Measurements from ENCODE around the gene GSKIP.

GSKIP gene

GRCh38 chr14:96362071-96362964 lies 1.0 kb upstream of the GSKIP start:
- no peak for TF ChIP-seq CTCF (IDR thresholded peaks at IDR 0.05; ENCODE audit: poor library complexity, severe bottlenecking)
- H3K9me3 ChIP-seq (ENCODE audit: severe bottlenecking) = no peaks in the 10 kb centered on the region
- ATAC-seq (ENCODE audit: low read depth) (peak; percentile 37), DNase-seq (ENCODE audit: low spot score) (no peak)
- no peaks in the 10 kb centered on the region for H3K27me3 ChIP-seq (ENCODE audit: insufficient read depth, poor library complexity, severe bottlenecking)
- peaks cover 18% of the 10 kb centered on the region for H3K4me1 ChIP-seq (ENCODE audit: insufficient read depth, poor library complexity, severe bottlenecking)
- H3K4me3 ChIP-seq (ENCODE audit: severe bottlenecking) = peak overlapping the region; percentile 97
- peaks cover 6% of the 10 kb centered on the region; the same call in 1 of the 2 replicates for H3K36me3 ChIP-seq (ENCODE audit: low read depth)
- peak overlapping the region; percentile 47 for H3K27ac ChIP-seq (ENCODE audit: poor library complexity, severe bottlenecking)

- DNase-seq (ENCODE audit: low spot score) = no peak
- peak overlapping the region; percentile 47 for H3K27ac ChIP-seq (ENCODE audit: poor library complexity, severe bottlenecking)
- no peaks in the 10 kb centered on the region for H3K9me3 ChIP-seq (ENCODE audit: severe bottlenecking)
- H3K4me3 ChIP-seq (ENCODE audit: severe bottlenecking) = peak overlapping the region; percentile 97
- ATAC-seq (ENCODE audit: low read depth) = peak; percentile 49
- H3K27me3 ChIP-seq (ENCODE audit: insufficient read depth, poor library complexity, severe bottlenecking) = no peaks in the 10 kb centered on the region
- H3K4me1 ChIP-seq (ENCODE audit: insufficient read depth, poor library complexity, severe bottlenecking) = peaks cover 18% of the 10 kb centered on the region
- TF ChIP-seq CTCF (IDR thresholded peaks at IDR 0.05; ENCODE audit: poor library complexity, severe bottlenecking) = no peak
- peaks cover 6% of the 10 kb centered on the region; the same call in 1 of the 2 replicates for H3K36me3 ChIP-seq (ENCODE audit: low read depth)
Measured at GRCh38 chr14:96363751-96364336, 518 bp downstream of the GSKIP start.

- no peak overlapping the region for H3K4me3 ChIP-seq (ENCODE audit: severe bottlenecking)
- ATAC-seq (ENCODE audit: low read depth) = no peak
- no peak for DNase-seq (ENCODE audit: low spot score)
- peaks cover 6% of the 10 kb centered on the region; the same call in 1 of the 2 replicates for H3K36me3 ChIP-seq (ENCODE audit: low read depth)
- no peak for TF ChIP-seq CTCF (IDR thresholded peaks at IDR 0.05; ENCODE audit: poor library complexity, severe bottlenecking)
- H3K9me3 ChIP-seq (ENCODE audit: severe bottlenecking) = no peaks in the 10 kb centered on the region
- no peak overlapping the region for H3K27ac ChIP-seq (ENCODE audit: poor library complexity, severe bottlenecking)
- no peaks in the 10 kb centered on the region for H3K27me3 ChIP-seq (ENCODE audit: insufficient read depth, poor library complexity, severe bottlenecking)
- H3K4me1 ChIP-seq (ENCODE audit: insufficient read depth, poor library complexity, severe bottlenecking) = peaks cover 18% of the 10 kb centered on the region
Measured at GRCh38 chr14:96364962-96365361, 1.6 kb downstream of the GSKIP start.

GRCh38 chr14:96368534-96368933 lies 5.2 kb downstream of the GSKIP start:
- no peak for DNase-seq (ENCODE audit: low spot score)
- ATAC-seq (ENCODE audit: low read depth) = no peak
- H3K4me3 ChIP-seq (ENCODE audit: severe bottlenecking) = no peak overlapping the region
- H3K4me1 ChIP-seq (ENCODE audit: insufficient read depth, poor library complexity, severe bottlenecking) = peaks cover 7% of the 10 kb centered on the region
- H3K27ac ChIP-seq (ENCODE audit: poor library complexity, severe bottlenecking) = no peak overlapping the region
- TF ChIP-seq CTCF (IDR thresholded peaks at IDR 0.05; ENCODE audit: poor library complexity, severe bottlenecking) = no peak
- H3K36me3 ChIP-seq (ENCODE audit: low read depth) = peaks cover 10% of the 10 kb centered on the region; the same call in 1 of the 2 replicates
- no peaks in the 10 kb centered on the region for H3K27me3 ChIP-seq (ENCODE audit: insufficient read depth, poor library complexity, severe bottlenecking)
- no peaks in the 10 kb centered on the region for H3K9me3 ChIP-seq (ENCODE audit: severe bottlenecking)
